Right lobe of liver (tissue), 6 donors: Measurements from ENCODE around the gene SST. TPM values are rescaled to one million over a fixed set of nuclear protein-coding genes. Genes with fewer than 3 reads are reported as not detected.

Experiments used
- ATAC-seq, 4 donors: fragments of 200-7000 bp; cut with Tn5 transposase; one replicate each; pipeline ENCODE4 v1.9.1; 2020; ENCODE audit warnings: mild to moderate bottlenecking in 4 of 4, moderate library complexity in 4 of 4
- DNase-seq, 3 donors: peaks; one replicate each; pipeline ENCODE4 v3.0.0-alpha.2; 2020
- H3K27ac ChIP-seq, 3 donors: fragments of 200-600 bp; one replicate each; pipeline ENCODE4 v1.8.0; 2022
- H3K27me3 ChIP-seq, 2 donors: fragments of 200-600 bp; one replicate each; pipeline ENCODE4 v1.8.0; 2022
- H3K36me3 ChIP-seq, 4 donors: fragments of 200-600 bp; sonication (generic) in 1 of 4; one replicate each; pipeline versions ENCODE4 v1.5.1 to v1.8.0; 2017 to 2022; ENCODE audit warnings: control low read depth in 1 of 4
- H3K4me1 ChIP-seq, 4 donors: fragments of 200-600 bp; sonication (generic) in 1 of 4; one replicate each; pipeline versions ENCODE4 v1.5.1 to v1.8.0; 2017 to 2022; ENCODE audit warnings: control low read depth in 1 of 4
- H3K4me3 ChIP-seq, 3 donors: fragments of 200-600 bp; one replicate each; pipeline ENCODE4 v1.8.0; 2022
- H3K9me3 ChIP-seq, 4 donors: fragments of 200-600 bp; sonication (generic) in 1 of 4; one replicate each; pipeline versions ENCODE4 v1.5.1 to v1.8.0; 2017 to 2022; ENCODE audit warnings: control low read depth in 1 of 4
- POLR2A ChIP-seq: fragments of 450-650 bp; IDR thresholded peaks from one replicate; pipeline ENCODE4 v1.6.1; 2017; ENCODE audit warnings: antibody characterized with exemption, mild to moderate bottlenecking
- WGBS: methylation state at CpG from one replicate; pipeline ENCODE4 v1.1.6; 2018; ENCODE audit warnings: low coverage, low lambda C conversion rate; ENCODE audit not compliant: insufficient coverage; ENCODE audit errors: missing lambda C conversion rate; 5-methylcytosine and 5-hydroxymethylcytosine counted together
- intact Hi-C, 2 donors: fragments of 100-400 bp; cut with DNase I; formaldehyde crosslinking; loops; one replicate each; pipeline versions ENCODE4 v1.11.2 to v1.14.1; 2022
- total RNA-seq, 6 experiments: library from RNA; depleted of rRNA in 2 of 6; stranded (reverse); fragments of >200 nt in 2 of 6; fragmentation: NEBNext Ultra II Directional in 3 of 6; extraction: Animal tissue kit (Norgen Biotek cat#: 25700) in 3 of 6; gene quantifications; one replicate each; pipeline versions ENCODE4 v1.1.0 to v1.2.4, GENCODE V29; 2016 to 2023
- TF ChIP-seq, protein P1 (sequence below), 4 donors: fragments of 200-600 bp in 3 of 4; fragments of 450-650 bp in 1 of 4; IDR thresholded peaks; one replicate each; pipeline versions ENCODE4 v1.5.1 to v1.8.0; 2016 to 2022; ENCODE audit warnings: antibody characterized with exemption in 4 of 4, mild to moderate bottlenecking in 2 of 4
- donor health status: DM: no; HTN: yes; CAD: no.
- donor health status: DM: no; HTN: no; CAD: no.
- donor health status: DM: no; HTN: no; CAD: no.
- donor health status: DM: no; HTN: yes; CAD: no.
- donor health status: DM: no; HTN: yes; CAD: no.

Gene SST
- total RNA-seq, 6 experiments from 2014 or later: not detected

DNA sequence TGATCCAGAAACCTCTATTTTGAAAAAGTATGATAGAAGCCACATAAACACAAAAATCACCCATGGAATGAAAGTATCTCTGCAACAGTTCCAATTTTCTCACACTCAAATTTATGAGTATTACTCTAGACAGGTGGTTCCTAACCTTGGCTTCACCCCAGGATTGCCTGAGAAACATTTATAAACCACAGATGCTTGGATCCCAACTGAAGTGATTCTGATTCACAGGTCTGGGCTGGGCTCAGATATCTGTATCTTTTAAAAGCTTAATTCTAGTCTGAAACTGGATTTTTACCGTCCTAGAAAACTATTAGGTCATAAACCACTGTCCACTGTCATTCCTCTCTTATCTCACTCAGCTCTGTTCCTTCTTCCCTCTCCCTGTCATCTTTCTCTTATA lies 7.4 kb upstream of the SST start:
- Histone ChIP-seq H3K27ac (no peak overlapping the region), H3K4me3 (no peak overlapping the region), H3K4me1 (peaks cover 0 to 6% (median 0%) of the 10 kb centered on the region in 4 donors), H3K9me3 (no peaks in the 10 kb centered on the region), H3K27me3 (no peaks in the 10 kb centered on the region), H3K36me3 (no peaks in the 10 kb centered on the region)
- 55% methylated on average over 1 of the region's 1 CpG for WGBS
- TF ChIP-seq, protein P1, sequence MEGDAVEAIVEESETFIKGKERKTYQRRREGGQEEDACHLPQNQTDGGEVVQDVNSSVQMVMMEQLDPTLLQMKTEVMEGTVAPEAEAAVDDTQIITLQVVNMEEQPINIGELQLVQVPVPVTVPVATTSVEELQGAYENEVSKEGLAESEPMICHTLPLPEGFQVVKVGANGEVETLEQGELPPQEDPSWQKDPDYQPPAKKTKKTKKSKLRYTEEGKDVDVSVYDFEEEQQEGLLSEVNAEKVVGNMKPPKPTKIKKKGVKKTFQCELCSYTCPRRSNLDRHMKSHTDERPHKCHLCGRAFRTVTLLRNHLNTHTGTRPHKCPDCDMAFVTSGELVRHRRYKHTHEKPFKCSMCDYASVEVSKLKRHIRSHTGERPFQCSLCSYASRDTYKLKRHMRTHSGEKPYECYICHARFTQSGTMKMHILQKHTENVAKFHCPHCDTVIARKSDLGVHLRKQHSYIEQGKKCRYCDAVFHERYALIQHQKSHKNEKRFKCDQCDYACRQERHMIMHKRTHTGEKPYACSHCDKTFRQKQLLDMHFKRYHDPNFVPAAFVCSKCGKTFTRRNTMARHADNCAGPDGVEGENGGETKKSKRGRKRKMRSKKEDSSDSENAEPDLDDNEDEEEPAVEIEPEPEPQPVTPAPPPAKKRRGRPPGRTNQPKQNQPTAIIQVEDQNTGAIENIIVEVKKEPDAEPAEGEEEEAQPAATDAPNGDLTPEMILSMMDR (IDR thresholded peaks at IDR 0.05): no peak
- no peak for TF ChIP-seq POLR2A
- DNase-seq: no peak
- intact Hi-C loops: loop anchor here (5.0 to 10.0 kb wide), 2 partner anchors 60 to 63 kb away; no protein-coding TSS in a partner anchor
- ATAC-seq: no peak

DNA sequence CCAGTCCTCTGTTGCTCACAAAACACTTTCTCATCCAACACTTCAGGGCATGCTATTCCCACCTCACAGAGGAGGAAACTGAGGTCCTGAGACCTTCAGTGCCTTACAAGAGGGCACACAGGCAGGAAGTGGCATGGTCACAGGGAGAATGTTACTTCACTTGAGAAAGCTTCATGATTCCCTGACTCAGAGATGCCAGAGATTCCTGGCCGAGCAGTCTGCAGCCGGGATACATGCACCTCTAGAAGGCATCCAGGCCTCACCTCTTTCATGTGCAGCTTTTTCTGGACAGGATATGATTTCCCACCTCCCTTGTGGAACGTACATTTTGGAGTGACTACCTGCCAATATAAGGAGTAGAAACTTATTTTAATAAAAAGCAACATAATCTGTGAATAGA lies 2.8 kb upstream of the SST start:
- intact Hi-C loops: loop anchor here in 1 of 2 donors (10.0 kb wide), 1 partner anchor 58 kb away; no protein-coding TSS in a partner anchor
- 36% methylated on average over 3 of the region's 3 CpGs for WGBS
- H3K27me3 ChIP-seq: no peaks in the 10 kb centered on the region

DNA sequence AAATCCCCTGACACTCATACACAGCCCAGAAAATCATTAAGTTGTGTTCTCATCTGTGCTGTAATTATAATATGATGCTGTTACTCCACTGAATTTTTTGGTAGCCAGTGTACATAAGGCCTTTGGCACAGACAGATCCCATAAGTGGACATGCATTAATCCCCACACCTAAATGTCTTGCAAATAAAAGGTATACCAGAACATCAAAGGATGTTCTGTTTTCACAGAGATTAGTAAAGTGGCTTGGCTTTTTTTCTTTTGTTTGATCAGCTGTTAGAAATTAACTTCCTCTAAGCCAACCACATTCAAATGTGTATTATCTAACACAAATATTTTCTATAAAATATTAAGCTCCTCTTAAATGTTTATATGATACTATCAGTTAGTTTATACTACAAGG lies 2.7 kb downstream of the SST start:
- Histone ChIP-seq H3K27me3 (no peaks in the 10 kb centered on the region), H3K4me3 (no peak overlapping the region), H3K9me3 (no peaks in the 10 kb centered on the region), H3K4me1 (no peaks in the 10 kb centered on the region), H3K27ac (no peak overlapping the region), H3K36me3 (no peaks in the 10 kb centered on the region)
- no peak for DNase-seq
- TF ChIP-seq, protein P1 (IDR thresholded peaks at IDR 0.05): no peak
- TF ChIP-seq POLR2A: no peak
- intact Hi-C loops: no loop called here
- no peak for ATAC-seq

More for the DNA sequence above, 2.8 kb upstream of the SST start:
- Histone ChIP-seq H3K4me3 (no peak overlapping the region), H3K4me1 (no peaks in the 10 kb centered on the region), H3K36me3 (no peaks in the 10 kb centered on the region), H3K9me3 (no peaks in the 10 kb centered on the region), H3K27ac (no peak overlapping the region)
- TF ChIP-seq, protein P1 (IDR thresholded peaks at IDR 0.05): no peak
- no peak for TF ChIP-seq POLR2A
- ATAC-seq (no peak), DNase-seq (no peak)

DNA sequence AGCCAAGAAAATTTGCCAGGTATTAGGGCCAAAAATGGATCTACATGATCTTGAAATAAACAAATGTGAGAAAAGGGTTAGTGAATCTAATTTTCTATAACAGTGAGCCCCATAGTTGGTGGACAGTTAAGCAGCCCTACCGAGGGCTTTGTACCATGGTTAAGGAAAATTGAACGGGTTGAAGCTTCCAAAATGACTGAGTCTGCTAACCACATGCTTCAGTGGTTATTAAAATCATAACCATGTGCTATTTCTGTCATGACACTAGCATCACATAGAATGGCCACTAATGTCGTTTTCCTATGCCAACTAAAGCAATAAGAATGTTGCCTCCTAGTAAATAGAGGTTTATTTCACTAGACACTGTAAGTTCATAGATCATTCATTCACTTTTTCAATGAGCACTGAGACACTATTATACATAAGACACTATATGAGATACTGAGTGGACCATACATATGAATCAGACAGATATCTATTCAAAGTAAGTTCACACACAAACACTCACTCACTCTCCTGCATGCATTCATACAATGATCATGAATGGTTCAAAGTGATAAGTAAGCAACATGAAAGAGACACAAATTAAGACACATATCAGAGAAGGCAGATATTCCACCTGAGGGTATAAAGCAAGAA lies 4.3 kb downstream of the SST start:
- no peak for DNase-seq
- WGBS: 41% methylated on average over 3 of the region's 3 CpGs
- intact Hi-C loops: no loop called here
- H3K36me3 ChIP-seq: no peaks in the 10 kb centered on the region
- no peaks in the 10 kb centered on the region for H3K4me1 ChIP-seq
- ATAC-seq: no peak
- H3K27ac ChIP-seq: no peak overlapping the region
- H3K4me3 ChIP-seq: no peak overlapping the region
- no peaks in the 10 kb centered on the region for H3K27me3 ChIP-seq
- TF ChIP-seq, protein P1 (IDR thresholded peaks at IDR 0.05): no peak
- TF ChIP-seq POLR2A: no peak
- no peaks in the 10 kb centered on the region for H3K9me3 ChIP-seq

DNA sequence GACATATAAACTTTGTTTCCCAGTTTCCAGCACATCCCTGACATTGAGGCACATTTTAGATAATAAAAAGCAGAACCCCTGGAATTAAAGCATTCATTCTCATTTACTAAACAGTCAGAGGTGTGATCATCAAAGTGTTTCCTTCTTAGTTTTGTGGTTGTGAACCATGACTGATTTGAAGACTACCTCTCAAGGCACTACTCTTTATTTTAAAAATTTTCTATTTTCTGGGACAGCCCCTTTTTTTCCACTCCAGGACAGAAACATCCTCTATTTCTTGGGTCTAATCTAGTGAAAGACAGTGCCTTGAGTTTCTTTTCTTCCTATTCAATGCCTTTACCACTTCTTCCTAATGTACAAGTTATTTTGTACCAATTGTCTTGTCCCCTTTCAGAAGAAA lies 5.2 kb downstream of the SST start:
- Histone ChIP-seq H3K36me3 (no peaks in the 10 kb centered on the region), H3K27me3 (no peaks in the 10 kb centered on the region), H3K4me3 (no peak overlapping the region), H3K27ac (no peak overlapping the region), H3K4me1 (no peaks in the 10 kb centered on the region), H3K9me3 (no peaks in the 10 kb centered on the region)
- ATAC-seq (no peak), DNase-seq (no peak)
- intact Hi-C loops: no loop called here
- TF ChIP-seq POLR2A: no peak
- TF ChIP-seq, protein P1 (IDR thresholded peaks at IDR 0.05): no peak
